Glomerular visceral epithelial cell (primary cell): ENCODE data around the gene CLCN5.
A peak's percentile ranks its signal among the peaks of the same experiment; 100 is the strongest.

Experiments
- DNase-seq: peaks from one replicate; pipeline ENCODE4 v3.0.0-alpha.2; 2016; ENCODE audit errors: extremely low spot score

The CLCN5 gene

DNA sequence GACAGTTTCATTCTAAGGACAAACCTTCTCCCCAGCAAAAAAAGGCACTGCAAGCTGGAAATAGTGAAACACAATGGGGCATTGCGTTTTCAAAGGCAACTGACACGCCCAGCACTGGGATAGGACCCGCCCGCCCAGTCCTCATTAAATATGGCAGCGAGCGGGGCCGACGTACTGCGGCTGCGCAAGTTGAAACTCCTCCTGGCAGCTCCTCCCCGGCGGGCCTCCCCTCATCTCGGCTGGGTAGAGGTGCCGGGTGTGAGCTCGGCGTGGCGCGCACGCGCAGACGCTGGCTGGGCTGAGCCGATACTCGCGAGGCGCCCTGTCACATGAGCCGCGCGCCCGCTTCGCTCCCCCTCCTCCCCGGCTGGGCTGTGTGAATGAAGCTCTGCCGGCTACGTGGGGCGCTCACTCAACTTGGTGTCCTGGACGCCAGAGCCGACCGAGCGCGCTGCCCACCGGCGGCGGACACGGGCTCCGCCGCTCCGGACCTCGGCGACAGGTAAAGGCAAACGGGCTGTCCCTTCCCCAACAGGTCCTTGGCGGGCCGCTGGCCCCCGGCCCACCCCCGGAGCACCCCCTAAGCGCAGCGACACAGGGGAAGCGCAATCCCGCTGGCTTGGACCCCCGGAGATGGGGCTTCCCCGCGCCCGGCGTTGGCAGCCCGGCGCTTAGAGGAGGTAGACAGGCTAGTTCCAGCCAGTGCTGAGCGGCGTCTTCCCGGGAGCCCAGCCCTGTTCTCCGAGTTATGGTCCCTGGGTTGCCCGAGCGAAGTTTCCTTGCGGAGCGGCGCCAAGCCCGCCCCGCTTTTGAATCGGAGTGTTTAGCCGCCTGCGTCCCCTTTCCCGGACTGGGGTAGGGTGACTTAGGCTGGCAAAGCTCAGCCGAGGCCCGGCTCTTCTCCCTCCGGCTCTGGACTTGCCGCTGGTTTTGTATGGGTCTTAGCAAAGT is at the start of gene CLCN5:
Gene CLCN5, plus strand, starts transcription at position 306 of the 951 bp plus-strand sequence. CDS start 2,703 bp downstream, outside the sequence.
- peak; percentile 95 for DNase-seq

DNA sequence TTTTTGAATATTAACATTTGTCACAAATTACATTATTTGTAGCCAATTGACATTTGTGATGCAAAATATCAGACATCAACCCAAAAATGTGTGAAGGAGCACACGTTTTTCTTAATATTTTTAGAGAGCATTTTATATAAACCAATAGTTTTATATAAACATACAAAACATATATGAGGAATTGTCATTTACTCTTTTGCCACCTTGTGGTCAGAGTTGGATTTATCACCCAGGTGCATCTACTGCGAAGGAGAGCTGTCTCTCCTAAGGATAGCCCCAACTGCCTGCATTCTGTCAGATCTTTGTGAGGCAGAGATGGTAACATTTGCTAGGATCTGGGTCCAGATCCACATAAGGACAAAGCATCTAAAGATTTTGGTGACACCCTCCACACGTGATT is 45.6 kb upstream of the CLCN5 start:
- DNase-seq, result peak; percentile 15

DNA sequence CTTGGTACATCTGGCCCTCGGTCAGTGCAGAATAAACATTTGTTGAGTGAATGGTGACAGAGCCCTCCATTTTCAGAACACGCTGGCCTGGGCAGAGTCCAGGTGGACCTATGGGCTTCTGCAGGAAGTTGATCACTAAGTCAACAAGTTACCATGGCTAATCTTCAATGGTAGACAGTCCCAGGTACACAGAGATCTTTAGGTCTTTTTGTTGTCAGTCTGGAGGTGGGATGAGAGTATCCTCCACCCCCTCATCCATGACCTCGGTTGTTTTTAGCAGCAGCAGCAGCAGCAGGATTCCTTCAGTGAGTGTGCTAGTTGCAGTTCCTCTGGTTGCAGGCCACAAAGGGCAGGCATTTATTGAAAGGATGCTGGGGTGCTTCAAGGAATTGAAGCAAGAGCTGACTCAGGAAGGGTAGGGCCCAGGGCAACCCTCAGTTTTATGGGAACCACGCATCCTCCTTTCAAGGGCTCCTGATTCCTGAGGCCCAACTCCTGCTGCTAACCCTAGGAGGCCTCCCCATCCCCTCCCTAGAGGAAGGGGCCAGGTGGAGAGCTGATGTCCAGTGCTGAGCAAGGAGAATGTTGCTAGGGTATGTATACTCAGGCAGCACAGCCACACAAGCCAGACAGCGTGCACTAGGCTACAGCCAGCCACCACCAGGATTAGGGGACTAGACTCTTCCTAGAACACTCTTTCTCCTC is 44.8 kb upstream of the CLCN5 start:
- no peak for DNase-seq

DNA sequence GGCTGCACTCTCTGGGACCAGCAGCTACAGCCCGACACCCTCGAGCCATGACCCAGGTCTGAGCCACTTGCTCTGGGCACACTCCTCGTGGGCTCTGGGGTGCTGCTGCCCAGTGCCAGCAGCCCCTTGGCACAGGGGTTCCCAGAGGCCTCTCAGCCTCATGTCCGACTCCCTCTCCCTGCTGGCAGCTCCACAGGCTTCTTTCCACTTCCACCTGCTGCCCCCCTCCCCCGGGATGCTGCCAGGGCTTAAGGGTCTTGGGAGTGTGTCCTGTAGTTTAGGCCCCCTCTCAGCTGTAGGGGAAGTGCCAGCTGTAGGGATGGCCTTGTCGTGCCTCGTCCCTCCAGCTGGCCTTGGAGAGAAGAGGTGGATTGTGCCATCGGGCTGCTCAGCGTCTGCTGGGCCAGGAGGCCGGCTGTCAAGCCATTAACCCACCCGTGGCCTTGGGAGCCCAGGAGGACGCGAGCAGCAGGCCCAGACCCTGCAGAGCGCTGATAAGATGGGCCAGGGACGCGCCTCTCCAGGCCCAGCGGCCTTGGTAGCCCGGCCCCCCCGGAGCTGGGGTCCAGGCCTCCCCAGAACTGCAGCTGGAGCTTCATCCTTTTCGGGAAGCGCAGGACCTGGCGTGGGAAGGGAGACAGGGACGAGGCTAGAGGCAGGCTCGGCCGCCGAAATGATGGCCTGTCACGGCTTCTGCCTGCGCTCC is 44.1 kb upstream of the CLCN5 start:
- DNase-seq, result no peak

DNA sequence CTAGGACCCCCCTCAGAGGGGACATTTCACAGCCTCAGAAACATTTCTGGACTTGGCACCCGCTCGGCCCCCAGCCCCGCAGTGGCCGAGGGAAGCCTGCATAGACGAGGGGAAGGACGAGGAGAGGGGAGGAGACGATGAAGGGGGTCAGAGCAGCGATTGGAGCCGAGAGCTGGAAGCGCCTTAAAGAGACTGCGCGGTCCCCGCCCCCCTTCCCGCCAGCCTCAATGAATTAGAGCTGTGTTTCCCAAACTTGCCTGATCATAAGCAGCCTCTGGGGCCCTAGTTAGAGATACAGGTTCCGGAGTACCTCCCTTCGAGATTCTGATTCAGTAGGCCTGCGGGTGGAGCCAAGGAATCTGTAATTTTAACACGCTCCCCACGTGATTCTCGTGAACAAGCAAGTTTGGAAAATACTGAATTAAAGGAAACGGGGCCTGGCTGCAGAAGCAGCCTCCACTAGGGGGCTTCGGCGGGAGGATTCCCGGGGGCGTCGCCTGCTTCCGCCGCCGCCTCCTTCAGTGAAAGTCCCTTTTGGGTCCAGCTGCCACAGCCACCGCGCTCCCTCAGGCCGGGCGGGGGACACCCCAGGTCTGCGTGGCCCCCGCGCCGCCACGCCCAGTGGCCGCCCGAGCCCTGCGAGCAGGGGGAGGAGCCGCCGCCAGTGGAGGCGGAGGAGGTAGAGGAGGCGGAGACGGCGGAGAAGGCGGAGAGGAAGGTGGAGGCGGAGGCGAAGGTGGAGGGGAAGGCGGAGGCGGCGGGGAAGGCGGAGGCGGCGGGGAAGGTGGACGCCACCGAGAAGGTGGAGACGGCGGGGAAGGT is 43.4 kb upstream of the CLCN5 start, which contains the start of gene USP27X:
Gene USP27X, plus strand, starts transcription at position 651 of the 822 bp plus-strand sequence. CDS start 824 bp downstream, outside the sequence.
- DNase-seq, result peak; percentile 81

DNA sequence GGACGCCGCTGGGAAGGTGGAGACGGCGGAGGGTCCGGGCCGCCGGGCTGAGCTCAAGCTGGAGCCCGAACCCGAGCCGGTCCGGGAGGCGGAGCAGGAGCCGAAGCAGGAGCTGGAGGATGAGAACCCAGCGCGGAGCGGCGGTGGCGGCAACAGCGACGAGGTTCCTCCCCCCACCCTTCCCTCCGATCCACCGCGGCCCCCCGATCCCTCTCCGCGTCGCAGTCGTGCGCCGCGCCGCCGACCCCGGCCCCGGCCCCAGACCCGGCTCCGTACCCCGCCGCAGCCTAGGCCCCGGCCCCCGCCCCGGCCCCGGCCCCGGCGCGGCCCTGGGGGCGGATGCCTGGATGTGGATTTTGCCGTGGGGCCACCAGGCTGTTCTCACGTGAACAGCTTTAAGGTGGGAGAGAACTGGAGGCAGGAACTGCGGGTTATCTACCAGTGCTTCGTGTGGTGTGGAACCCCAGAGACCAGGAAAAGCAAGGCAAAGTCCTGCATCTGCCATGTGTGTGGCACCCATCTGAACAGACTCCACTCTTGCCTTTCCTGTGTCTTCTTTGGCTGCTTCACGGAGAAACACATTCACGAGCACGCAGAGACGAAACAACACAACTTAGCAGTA is 42.6 kb upstream of the CLCN5 start:
- peak; percentile 1 for DNase-seq

DNA sequence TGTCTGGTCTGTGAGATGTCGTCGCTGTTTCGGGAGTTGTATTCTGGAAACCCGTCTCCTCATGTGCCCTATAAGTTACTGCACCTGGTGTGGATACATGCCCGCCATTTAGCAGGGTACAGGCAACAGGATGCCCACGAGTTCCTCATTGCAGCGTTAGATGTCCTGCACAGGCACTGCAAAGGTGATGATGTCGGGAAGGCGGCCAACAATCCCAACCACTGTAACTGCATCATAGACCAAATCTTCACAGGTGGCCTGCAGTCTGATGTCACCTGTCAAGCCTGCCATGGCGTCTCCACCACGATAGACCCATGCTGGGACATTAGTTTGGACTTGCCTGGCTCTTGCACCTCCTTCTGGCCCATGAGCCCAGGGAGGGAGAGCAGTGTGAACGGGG is 41.7 kb upstream of the CLCN5 start:
- no peak for DNase-seq

DNA sequence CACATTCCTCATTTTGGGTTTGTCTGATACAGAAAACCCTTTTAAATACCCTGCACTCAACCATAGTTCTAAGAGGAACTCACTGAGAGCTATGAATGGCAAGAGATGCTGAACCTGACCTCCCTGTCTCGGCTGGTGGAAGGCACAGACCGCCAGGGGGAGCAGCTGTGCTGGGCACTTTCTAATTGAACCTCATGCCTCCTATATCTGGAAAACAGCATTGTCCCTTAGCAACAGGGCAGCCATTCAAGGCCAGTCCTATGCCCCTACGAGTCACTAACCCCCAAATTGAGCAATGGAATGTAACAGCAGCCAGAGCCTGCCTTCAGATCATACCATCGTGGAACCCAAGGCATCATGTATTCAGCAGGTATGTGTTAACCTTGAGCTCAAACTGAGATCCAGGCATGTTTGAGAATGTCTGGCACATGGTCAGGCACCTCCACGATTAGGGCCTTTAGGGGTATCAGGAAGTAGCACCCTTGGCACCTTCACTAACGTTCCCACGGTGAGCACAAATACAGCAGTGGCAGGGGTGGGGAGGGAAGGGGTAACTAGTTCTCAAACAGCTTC is 38.0 kb upstream of the CLCN5 start:
- DNase-seq, result peak; percentile 58

DNA sequence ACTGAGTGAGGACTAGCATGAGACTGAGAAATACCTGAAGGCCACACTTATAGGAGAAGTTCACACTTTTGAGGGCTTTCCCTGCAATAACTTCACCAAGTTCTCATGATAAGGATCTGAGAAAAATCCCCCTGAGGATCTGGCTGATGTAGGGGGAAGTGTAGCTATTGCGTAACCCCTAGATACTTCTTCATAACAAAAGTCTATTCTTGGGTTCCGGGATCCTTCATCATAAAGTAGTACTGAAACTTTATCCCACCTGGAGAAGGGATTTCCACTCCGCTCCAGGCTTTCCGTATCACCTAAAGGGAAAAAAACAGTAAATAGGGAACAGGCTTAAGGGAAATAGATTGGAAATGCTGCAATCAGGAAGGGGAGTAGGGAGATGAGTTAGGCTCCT is 29.9 kb upstream of the CLCN5 start:
- DNase-seq, result no peak

DNA sequence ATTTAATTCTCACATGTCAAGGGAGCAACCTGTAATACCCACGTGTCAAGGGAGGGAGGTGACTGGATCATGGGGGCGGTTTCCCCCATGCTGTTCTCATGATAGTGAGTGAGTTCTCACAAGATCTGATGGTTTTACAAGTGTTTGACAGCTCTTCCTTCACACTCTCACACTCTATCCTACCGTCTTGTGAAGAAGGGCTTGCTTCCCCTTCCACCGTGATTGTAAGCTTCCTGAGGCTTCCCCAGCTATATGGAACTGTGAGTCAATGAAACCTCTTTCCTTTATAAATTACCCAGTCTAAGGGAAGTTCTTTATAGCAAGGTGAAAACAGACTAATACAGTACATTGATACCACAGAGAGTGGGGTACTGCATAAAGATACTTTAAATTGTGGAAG is 25.4 kb upstream of the CLCN5 start:
- no peak for DNase-seq

DNA sequence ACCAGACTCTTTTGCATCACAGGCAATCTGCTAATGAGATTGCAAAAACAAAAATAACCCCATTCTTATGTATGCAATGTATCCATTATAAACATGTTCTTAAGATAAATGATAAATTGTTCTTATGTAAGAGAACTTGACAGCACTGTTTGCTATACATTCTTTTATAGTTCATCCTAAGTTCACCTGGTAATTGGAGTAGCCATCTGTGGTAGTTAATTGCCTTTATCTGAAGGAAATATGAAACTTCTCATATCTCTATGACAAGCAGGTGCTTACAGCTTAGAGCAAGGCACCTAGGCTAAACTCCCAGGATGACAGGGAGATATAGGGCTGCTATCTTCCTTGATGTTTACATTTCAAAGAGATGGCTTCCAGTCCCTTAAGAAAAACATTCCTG is 21.3 kb upstream of the CLCN5 start:
- no peak for DNase-seq

DNA sequence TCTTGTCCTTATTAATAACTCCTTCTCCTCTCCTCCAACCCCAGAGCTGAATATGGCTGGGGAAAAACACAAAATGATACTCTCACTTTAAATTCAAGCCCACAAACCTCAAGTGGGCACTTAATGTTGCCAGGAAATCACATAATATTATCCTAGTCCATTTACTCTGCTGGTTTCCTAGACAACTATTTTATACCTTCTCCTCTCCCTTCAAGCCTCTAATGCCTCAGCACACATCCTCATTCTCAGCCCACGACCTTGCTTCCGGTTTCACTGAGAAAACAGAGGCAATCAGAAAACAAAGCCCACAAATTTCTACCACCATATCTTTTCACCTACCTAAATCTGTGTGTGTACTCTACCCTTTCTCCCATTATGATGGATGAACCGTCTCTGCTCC is 12.1 kb upstream of the CLCN5 start:
- DNase-seq, result no peak

DNA sequence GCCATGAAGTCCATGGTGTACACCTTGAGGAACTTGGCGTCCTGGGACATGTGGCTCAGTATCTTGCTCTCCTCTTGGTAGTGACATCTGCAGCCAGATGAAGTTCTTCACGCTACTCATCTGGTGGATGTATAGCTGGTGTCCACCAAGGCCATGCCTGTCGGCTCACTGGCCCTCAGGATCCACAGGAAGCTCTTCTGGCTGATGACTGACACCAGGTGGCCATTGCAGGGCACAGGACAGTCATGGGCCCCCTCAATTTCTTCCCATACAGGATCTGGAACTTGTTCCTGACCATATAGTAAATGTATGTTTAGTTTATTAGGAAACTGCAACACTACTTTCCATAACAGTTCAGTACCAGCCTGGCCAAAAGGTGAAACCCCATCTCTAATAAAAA is 10.3 kb upstream of the CLCN5 start:
- no peak for DNase-seq

DNA sequence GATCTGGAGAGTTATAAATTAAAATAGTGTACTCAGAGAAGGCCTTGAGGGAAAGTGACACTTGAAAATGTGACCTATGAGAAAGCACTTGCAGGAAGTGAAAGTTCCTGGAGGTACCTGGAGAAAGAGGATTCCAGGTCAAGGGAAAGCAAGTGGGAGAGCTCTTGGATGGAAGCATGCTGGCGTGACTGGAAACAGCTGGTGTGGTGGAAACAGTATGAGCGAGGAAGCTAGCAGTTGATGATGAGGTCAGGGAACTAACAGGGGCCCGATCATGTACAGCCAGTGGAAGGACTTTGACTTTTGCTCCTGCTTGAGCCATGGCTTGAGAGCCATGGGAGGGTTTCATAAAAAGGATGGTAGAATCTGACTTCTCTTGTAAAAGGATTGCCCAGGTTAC is 9.5 kb upstream of the CLCN5 start:
- DNase-seq, result no peak

DNA sequence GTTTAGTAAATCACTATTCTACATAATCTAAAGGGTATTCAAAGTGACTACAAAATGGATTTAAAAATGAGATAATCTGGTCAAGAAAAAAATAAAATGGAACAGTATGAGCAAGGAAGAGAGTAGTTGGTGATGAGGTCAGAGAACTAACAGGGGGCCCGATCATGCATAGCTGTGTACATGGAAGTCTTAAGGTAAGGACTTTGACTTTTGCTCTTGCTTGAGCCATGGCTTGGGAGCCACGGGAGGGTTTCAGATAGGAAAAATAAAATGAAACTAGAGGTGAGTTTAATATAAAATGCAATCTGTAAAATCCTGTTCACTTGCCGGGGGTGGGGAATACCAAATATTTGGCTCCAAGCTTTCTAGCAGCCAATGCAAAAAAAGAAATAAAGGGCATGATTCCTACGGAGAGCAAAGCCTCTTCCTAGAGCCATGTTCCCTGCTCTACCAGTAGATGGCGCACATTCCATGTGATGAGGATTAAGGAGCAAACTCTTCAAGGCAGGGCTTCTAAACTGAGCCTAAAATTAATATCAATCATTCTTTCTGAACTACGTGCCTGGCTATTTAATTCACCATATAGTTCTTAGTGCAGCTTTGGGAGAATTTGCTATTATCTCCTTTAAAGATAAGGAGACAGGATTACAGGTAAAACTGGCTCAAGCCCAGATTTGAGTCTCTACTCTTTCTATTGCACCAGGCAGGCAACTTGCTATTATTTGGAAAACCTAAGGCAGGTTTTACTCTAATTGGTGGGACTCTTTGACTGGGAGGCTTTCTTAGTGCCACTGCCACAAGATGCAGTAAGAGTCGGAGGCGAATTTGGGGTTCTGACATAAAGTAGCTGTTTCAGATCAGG is 6.8 kb upstream of the CLCN5 start:
- peak; percentile 54 for DNase-seq

DNA sequence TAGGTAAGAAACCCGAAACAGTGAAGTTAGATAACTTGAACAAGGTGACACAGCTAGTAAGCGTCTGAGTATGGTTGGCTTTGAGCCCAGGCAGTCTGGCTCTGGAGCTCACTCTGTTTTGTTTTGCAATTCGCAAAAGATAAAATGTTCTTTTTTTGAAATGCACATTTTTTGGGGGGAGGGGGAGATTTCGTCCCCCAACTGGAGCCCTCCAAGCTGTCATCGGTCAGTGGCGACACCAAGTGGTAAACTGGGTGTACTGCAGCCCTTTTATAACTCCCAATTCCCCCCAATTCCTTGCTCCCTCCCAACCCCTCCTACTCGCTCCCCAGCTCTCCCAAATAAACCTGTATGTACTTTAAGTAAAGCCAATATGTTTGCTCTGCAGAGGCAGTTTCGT is 2.8 kb upstream of the CLCN5 start:
- peak; percentile 18 for DNase-seq

DNA sequence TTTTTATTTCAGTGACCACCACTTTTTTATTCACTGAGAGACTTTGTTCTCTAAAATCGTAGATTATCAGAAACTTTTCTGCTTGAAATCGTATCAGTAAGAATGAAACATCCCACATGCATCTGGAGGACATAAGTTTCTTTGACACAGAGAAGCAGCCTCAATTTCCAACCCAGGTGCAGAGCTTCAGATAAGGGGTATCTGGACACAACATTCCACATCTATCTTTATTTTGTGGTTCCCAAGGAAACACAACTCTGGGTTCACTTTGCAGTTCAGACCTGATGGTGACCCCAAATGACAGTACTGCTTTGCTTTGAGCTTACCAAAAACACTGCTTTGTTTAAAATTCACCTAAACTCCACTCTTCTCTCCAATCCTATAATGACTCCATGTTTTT is 1.3 kb upstream of the CLCN5 start:
- DNase-seq, result no peak

DNA sequence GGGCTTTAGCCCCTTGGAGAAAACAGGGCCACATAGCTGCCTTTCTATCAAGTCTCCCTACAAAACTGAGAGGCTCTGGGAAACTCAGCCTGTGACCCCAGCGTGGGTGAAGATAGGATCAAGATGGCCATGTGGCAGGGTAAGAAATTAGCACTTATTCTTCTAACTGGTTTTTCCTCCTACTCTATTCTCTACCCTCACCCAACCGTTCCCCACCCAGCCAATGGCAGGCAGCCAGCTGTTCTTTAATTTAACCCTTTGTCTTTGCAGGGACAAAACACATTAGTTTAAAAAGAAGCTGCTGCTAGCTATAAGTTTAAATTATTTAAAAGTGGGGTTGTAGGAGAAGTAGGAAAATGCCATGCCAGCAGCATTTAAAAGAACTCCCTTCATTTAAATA is 2.8 kb downstream of the CLCN5 start:
- DNase-seq, result no peak

DNA sequence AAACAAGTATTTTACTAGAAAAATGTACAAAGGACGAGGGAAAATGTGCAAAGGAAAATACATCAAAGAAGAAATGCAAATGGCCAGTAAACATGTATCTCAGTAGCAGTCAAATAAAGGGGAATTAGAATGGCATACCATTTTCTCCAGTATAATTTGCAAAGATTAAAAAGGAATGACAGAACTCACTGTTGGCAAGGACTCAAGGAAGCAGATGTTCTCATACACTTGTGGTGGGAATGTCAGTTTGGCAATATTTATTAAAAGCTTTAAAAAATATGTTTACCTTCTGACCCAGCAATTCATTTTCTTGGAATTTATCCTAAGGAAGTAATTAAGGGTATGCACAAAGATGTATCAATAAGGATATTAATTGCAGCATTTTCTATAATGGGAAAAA is 7.6 kb downstream of the CLCN5 start:
- DNase-seq, result no peak

DNA sequence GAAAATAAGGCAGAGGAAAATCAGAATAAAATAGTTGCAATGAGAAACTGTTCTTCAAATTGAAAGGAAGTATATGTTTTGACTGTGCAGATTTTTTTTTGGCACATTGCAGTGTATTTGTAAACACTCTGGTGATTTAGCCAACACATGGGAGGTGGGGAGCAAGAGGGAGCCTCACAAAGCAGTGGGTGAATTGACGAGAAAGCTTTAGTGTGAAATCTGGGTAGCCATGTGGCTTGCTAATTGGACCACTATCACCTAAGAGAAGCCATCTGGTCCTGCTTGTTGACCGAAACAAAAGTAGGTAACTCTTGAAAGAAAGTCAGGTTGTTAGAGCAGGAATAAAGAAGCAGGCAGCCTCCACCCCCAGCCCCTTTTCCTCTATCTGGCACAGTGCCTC is 10.4 kb downstream of the CLCN5 start:
- no peak for DNase-seq
